M059J (cell line): ENCODE data around the gene XPNPEP1. TPM values are rescaled to one million over a fixed set of nuclear protein-coding genes. Genes with fewer than 3 reads are reported as not detected.

Experiments used
- DNase-seq: peaks from one replicate; pipeline ENCODE4 v3.0.0-alpha.2; 2012; ENCODE audit warnings: low read depth
- total RNA-seq: library from RNA; depleted of rRNA; stranded (reverse); fragments of >200 nt; shearing (Covaris generic); gene quantifications from 2 replicates; pipeline ENCODE4 v1.2.3, GENCODE V29; 2014; rRNA removed

The XPNPEP1 gene
- total RNA-seq: 93.5 and 96.6 TPM in 2 replicates

DNA sequence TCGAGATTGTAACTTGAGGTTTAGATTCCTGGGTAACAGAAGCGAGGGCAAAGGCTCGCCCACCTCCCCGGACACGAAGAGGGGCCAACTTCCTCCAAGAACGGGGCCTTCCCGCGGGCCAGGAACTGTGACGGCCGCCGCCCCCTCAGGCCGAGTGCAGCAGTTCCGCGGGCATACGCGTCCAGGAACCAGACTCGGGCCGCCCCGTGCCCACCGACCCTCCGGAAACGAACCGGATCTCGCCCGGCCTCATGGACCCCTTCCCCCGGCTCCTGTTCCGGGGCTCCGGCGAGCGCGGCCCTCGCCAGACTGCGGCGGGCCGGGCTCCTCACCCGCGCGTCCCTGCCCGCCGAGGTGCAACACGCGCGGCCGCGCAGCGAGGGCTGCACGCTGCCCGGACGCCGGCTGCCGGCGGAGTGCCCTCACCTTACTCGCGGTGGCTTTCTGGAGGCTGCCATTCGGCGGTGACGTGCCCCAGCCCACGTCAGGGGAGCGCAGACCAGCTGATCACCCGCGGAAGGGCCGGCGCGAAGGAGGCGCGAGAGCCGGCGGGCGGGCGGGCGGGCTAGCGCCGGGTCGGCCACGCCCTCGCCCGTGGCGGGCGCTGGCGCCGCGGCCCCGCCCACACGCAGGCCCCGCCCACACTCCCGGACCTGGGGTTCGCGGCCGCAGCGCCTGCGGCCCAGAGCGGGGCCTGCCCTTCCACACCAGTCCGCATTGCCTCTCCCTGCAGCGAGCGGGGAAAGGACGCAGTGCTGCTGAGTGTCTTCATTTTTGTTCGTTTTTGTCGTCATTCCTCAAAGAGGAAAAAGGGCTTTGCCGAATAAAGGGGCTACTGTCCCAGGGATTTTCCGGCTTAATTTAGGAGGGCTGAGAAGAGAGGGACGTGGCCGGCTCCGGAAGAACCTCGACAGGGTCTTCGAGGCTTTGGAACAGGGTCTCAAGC, at the start of gene XPNPEP1:
Gene XPNPEP1 (minus strand): TSS at position 536 of the 946 bp plus-strand sequence. CDS start 78 bp downstream, at position 458.
- peak; percentile 83 for DNase-seq

DNA sequence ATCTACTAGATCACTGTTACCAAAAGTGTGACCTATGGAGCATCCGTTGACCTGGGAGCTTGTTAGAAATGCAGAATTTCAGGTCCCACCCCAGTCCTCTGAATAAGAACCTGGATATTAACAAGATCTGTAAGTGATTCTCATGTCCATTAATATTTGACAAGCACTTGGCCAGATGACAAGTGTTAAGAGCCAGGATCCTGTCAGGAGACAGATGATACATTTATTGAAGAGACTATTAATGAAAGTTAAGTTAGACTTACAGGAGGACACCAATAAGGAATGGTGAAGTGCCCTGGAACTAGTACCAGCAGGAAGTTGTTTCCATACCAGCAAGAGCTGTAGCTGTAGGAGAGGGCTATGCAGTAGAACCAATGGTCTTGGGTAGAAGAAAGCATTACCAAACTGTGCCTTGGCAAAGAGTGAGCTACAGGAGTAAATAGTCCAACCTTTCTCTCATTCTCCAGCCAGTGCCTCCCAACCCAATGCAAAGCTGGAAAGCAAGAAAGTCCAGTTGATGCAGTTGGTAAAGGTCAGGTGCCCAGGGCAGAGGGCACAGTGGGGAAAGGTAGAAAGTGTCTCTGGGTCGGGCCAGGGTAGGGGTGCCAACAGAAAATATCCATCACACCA, 49.2 kb upstream of the XPNPEP1 start:
- no peak for DNase-seq

DNA sequence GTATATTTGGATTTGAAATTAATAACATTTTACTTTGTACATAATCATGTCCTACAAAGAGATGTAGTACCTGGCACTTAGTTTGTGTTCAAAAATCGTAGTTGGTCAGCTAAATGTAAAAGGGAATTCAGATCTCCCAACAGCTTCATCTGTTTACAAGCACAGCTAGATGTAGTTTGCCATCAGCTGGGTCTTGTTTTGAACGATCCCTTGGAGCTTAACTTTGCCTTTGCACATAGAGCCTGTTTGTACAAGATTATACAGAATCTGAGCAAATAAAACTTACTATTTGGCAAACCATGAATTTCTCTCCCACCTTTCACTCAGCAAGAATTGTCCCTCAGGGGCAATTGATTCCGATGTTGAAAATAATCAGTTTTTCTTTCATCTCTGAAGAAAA, 48.3 kb upstream of the XPNPEP1 start:
- DNase-seq: no peak

DNA sequence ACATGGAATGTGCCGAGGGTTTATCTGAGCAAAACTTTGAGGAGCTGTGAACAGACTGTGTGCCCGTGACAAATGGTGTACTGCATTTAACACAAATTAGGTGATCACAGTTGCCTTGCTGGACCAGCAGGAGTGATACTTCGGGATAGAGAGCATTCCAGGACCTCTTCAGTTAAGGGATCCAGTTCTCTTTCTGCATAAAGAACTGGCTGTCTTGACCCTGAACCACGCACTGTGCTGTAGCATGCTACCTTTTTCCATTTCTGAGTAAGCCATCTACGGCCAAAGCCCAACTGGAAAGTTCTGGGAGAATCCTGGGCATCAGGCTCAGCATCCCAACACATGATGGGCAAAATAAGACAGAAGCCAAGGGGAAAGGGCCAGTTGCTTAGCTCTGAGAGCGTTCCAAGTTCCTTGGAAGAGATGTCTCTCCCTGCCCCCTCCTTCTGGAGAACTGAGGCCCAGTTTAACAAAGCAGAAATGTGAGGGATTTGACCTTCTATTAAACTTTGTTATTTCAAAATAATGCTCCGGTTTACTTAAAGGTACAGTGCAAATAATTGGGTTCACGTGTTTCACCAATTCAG, 46.5 kb upstream of the XPNPEP1 start:
- DNase-seq: no peak

DNA sequence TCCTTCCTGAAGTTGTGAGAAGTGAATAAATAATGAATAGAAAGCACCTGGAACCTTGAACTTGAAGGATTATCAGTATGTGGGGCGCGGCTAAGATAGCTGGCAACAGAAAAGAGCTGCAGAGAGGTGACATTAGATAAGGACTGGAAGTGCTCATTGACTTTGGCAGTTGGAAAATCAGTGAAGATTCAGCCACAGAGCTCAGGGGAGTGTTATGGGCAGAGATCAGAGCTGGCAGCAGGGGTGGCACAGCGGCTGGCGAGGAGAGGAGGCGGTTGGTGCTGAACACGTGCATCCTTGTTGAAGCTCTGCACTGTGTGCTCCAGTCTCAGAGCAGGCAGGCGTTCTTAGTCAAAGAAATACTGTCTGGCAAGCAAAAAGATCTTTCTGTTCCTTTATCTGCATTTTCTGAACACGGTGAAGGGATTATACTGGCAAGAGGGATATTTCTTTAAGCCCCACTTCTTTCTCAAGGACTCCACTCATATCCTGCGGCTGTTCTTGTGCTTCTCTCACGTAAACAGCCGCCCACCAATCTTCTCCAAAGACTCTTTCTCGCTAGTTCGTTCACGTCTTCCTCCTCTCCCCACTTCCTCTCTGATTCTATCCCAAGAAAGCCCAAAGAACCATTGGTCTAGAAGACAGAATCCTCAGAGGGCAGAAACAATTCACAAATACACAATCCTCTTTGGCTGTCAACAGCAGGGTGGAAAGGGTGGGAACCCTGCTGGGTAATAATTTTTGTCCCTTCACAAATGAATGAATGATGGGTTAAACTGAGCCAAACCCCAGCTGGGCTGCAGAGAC, 45.8 kb upstream of the XPNPEP1 start:
- no peak for DNase-seq

DNA sequence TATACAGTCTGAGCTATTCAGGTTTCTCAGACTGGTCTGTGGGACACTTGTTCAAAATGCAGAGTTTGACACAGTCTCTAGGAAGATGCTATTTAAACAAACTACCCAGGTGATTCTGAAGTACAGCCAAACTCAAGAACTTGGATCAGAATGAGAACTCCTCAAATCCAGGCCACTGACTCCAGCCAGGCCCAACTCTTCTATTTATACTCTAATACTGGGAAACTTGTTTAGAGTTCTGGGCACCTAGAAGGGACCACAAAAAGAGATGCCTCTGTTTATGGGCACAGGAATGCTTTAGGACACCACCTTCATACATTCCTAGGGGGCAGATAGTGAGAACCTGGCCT, 44.4 kb upstream of the XPNPEP1 start:
- no peak for DNase-seq

DNA sequence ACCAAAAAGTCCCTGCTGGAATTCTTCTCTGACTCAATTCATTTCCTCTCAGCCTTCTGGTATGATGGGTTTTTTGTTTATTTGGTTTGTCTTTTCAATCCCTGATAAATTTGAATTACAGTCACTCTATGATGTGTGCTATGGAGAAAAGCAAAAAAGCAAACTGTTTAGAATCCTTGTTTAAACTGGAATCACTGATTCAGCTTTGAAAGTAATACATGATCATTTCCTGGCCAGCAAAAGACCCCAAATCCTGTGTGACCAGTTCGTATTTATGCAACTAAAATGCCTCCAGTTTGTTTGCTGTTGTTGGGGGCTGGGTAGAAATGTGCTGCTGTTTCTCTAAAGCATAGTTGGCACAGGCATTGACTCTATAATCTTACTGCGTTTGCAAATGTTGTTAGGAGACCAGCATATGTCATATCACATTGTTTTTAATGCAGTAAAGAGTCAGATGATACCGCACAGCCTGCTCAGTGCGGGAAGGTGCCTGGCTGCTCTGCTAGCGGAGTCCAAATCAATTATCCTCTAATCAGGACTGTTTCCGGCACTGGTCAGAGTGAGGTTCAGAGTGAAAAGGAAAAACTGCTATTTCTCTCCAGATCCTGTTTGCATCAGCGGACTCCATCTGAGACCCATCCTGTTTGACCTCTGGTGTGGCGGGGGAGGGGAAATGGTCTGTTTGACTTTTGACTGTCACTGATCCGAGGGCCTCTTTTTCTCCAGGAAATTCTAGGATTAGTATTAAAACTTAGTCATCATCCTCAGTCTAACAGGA, 43.8 kb upstream of the XPNPEP1 start:
- peak; percentile 63 for DNase-seq

DNA sequence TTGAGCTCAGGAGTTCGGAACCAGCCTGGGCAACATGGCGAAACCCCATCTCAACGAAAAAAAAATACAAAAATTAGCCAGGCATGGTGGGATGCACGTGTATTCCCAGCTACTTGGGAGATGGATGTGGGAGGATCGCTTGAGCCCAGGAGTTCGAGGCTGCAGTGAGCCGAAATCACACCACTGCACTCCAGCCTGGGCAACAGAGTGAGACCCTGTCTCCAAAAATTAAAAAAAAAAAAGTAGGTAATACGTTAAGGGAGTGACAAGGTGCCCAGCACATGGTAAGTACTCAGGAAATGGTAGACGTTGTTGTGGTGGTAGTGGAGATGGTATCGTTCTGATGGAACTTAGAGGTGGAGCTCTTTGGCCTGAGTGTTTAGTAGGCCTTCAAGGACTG, 41.0 kb upstream of the XPNPEP1 start:
- DNase-seq: no peak

DNA sequence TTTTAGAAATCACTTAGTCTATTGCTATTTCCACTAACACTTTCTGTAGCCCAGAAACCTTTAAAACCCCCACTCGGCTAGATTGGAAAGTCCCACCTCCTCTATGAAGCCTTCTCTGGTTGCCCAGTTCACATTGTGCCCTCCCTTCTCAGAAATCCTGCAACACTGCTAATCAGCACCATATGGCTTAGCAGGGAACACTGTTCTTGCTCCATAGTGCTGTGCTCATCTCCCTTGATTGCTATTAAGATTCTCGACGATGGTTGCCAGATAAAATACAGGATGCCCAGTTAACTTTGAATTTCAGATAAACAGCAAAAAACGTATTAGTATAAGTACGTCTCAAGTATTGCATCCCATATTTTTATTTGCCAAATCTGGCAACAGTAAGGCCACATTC, 40.1 kb upstream of the XPNPEP1 start:
- no peak for DNase-seq

DNA sequence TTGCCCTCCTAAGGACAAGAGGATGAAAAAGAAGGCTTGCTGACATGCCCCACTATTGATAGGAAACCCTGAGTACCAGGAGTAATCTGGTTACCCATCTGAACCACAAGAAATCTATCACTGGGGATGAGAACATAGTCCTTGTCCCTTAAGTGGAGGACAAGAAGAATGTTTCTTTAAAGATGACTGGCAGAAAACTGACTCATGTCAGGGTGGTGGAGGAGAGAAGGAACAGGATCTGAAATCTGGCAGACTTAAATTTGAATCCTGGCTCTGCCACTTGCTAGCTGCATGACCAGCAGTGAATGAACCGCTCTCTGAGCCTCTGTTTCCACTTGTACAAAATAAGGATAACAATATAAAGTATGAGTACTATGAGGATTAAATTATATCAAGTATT, 38.9 kb upstream of the XPNPEP1 start:
- DNase-seq: peak; percentile 20

DNA sequence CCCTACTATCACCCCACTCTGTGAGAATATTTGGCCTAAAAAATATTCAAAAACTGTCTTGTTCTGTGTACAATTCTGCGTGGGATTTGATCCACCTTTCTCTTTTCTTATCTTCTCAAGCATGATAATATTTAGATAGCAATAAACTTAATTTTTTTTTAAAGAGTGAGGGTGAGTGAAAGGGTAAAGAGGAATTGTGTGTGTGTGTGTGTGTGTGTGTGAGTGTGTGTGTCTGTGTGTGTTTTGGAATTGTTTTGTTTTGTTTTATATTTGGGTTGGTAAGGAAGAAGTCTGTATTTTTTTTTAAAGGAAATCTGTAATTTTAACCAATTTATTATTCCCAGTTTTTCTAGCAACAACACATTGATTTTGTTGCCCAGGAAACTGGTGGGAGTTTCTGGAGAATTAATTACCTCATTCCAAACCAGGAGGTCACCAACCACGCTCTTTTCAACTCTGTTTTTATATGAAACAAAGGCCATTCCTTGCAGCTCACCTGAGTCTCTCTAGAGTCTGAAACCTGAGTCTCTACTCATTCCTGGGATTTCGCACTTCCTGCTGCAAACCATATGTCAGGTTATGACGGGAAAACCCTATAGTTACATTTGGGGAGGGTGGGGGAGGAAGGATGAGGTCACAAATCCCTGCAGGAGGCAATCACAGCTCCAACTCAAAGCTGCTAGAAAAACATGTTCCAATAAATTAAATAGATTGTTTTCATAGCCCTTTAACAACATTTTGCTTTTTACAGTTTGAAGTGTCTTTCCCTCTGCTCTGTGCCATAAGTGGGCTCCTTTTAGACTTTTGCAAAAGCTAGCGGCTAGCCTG, 38.1 kb upstream of the XPNPEP1 start:
- DNase-seq: peak; percentile 41

DNA sequence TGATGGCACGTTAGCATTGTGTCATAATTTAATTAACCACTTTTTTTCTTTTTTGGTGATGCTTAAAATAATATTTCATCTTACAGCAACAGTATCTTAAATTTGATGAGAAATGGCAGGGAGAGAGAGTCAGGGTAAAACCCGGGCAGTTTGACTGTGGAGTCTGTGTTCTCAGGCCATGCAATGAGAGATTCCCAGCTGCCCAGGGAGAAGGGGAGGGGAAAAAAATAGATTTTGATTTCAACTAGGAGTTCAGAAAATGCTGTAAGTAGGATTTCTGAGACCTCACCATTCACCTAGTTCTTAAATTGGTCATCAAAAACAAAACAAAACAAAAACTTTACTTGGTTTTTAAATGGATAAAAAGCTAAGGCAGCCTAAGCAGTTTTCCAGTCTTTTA, 37.4 kb upstream of the XPNPEP1 start:
- DNase-seq: no peak

DNA sequence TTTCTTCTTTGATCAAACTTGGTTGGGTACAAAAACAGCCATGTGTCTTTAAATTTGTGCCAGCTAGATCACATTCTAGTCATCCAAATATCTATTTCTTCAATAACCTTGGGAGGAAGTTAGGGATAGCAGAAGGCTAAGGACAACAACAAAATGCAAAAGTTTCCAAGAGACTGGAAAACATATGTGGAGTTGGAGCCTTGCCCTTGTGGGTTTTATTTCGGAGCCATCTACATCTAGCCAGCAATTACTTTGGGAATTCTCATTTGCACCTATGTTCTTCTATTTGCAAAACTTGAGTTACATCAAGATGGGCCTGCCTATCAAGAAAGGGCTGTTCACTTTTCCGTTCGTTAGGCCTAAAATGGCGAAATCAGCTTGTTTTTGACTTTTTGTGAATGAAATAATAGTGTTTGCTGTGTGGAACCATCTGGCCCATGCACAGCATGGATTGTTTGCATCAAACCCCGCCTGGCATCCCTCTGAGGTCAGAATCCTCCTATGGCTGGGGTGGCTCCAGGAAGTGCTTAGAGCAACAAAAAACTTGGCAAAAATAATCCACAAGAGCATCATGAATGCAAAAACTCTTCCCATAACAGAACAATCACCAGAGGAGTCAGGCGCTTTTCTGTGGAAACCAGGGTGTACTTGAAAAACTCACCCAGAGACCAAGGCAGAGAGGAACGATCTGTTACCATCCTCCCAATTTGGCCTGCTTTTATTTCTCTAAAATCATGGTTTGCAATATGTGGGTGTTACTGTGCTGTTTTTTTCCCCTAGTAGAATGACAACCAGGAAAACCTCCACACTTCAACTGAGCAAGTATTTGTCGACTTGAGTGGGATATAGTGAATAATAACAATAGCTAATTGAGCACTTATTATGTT, 36.2 kb upstream of the XPNPEP1 start:
- DNase-seq: no peak

DNA sequence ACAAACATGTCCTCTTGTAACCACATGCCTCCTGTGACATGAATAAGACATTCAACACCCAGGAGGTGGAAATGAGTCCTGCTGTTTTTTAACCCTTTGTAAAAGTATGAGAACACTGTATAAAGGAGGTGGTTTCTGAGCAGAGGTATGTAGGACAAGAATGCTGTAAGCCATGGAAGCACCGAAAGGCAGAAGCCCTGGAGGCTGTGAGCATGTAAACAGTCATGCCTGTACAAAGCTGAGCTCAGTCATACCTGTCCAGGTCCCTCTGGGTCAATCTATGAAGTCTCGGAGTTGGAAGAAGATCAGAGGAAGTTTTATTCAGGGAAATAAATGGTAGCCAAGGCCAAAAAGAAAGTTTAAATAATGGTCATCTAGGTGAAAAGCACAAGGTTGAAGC, 34.7 kb upstream of the XPNPEP1 start:
- no peak for DNase-seq

DNA sequence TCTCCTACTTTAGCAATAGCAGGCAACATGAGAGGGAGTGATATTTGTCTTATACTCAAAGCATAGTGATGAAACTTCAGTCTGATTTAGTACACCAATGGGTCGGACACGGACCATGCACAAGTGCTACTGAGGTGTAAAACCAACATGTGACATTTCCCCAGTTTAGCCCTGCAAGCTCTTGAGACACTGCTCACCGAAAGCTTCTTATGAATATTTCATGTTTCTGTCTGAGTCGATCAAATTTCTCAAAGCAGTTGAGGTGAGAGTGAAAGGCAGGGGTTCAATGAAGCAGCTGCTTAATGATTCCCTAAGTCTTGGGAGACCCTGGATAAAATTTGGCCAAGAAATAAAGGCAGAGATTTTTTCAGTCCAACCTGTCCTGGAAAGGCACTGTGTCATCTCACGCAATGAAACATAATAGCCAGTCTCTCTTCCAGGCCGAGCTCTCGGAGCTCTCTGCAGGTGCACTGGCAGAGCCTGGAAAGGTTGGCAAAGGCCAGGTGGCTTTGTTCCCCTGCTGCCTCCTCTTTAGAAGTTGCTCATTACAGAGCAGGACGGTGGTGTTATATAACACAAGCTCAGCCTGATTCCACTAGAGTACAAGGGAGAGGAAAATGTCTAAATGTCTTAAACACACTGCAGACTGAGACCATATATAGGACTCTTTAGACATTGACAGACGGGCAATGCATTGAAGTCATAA, 33.9 kb upstream of the XPNPEP1 start:
- DNase-seq: no peak

DNA sequence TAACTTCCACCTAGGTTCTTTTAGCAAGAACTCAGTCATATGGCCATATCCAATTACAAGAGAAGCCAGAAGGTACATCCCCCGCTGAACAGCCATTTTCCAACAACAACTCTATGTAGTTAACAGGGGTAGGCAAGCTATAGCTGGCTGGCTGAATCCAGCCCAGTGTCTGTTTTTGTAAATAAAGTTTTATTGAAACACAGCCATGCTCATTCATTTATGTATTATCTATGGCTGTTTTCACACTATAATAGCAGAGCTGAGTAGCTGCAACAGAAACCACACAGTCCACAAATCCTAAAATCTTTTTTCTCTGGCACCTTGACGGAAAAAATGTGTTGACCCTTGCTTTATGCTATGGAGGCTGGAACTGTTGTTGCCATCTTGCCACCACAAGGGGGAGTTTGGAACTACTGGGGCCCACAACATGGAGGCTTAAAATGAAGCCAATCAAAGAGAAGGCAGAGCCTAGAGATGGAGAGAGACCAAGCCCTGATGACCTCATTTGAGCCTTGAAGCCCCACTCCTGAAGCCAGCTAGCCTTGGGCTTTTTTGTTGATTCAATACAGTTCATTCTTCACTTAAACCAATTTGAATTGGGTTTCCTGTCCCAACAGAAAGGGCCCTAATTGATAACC, 33.3 kb upstream of the XPNPEP1 start:
- DNase-seq: peak; percentile 55

DNA sequence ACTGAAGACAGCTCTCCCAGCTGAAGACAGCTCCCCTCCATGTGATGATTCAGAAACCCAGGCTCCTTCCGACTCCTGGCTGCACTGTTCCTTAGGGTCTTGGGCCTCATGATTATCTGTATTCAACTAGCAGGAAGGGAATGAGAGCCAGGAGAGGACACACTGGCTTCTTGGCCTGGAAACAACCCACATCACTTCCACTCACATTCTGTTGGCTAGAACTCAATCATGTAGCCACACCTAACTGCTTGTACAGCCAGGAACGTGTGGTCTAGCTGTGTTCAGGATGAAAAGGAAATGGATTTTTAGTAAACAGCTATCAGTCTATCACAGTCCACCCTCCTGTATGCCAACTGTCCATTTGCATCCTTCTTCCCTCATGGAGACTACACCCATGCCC, 30.5 kb upstream of the XPNPEP1 start:
- no peak for DNase-seq

DNA sequence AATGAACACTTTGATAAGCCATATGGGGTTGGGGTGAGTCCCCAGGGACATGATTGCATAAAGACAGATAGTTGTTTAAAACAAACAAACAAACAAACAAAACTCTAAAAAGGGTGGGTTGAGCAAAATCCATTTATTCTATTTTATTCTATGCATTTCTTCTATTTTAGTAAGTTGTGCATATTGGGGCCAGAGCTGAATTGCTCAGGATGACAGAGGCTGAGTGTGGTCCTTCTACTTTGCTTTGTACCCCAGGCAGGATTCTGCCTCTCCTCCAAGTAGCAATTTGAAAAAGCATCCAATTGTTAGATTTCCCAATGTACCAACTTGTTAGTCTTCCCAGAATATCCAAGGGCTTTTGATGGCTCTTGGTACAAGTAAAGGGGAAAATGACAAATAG, 29.2 kb upstream of the XPNPEP1 start:
- DNase-seq: no peak
